ENCODE results near the gene LY6G6F. TPM values are rescaled to one million over a fixed set of nuclear protein-coding genes. Genes with fewer than 3 reads are reported as not detected.

The LY6G6F gene
- total and polyA plus RNA-seq, 10 of the 15 experiments (the other 5 are each of a cell fraction or from before 2014, with no cell fraction given), result not detected

DNA sequence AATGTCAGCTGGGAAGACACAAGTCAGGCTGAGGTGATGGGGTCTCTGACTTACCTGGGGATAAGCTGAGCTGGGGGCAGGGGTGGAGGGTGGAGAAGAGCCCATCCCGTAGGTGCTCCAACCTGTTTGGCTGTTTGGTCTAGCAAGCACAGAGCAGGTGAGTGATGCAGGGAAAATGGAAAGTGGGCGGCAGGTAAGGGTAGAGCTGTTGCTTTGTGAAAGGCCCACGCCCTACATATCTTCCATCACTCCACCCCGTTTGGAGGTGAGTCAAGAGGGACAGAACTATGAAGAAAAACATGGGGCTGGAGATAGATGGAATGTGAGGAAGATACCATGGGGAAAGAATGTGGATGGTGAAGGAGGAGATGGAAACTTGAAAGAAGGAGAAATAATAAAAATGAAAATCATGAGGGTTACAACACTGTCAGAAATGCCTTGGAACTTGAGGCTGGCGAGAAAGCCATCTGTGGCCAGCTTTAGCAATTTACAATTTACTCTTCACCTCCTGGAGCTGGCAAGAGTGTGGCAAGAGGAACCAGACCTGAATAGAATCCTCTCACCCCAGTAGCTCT is 13.6 kb downstream of the LY6G6F start:
- no peaks in the 10 kb centered on the region for H3K4me1 ChIP-seq (ENCODE audit: control insufficient read depth, insufficient read depth, low read length)
- H3K27me3 ChIP-seq (replicated peaks in 1 of 2; ENCODE audit: control insufficient read depth in 2 of 2, insufficient read depth in 2 of 2, low read length in 1 of 2), result no peaks in the 10 kb centered on the region; a peak in 1 of 4 replicates
- H3K9me3 ChIP-seq (replicated peaks; ENCODE audit: control insufficient read depth, insufficient read depth, low read length), result no peaks in the 10 kb centered on the region
- CTCF ChIA-PET, result interaction anchor here (0.6 to 1.7 kb wide), 3 partner anchors 39 to 131 kb away, joined by 4 to 6 read pairs (median 6); no protein-coding TSS in a partner anchor
- FAIRE-seq (no peak), ATAC-seq (no peak), DNase-seq (ENCODE audit: low read depth, low spot score) (no peak)
- POLR2A ChIA-PET, result no interaction called here
- no peaks in the 10 kb centered on the region for H3K36me3 ChIP-seq (ENCODE audit: control insufficient read depth in 2 of 2, insufficient read depth in 2 of 2, low read length in 1 of 2)
- H2AFZ ChIP-seq (ENCODE audit: control insufficient read depth, low read depth, low read length), result no peak overlapping the region
- H3K4me2 ChIP-seq (ENCODE audit: control insufficient read depth, insufficient read depth), result no peak overlapping the region
- H3K4me3 ChIP-seq, result no peak overlapping the region
- no peak overlapping the region for H3K9ac ChIP-seq (ENCODE audit: control insufficient read depth, insufficient read depth, low read length)
- in situ Hi-C loops (cut with MboI) (no loop called here), intact Hi-C loops (cut with micrococcal nuclease; ENCODE audit: unreplicated experiment) (no loop called here)
- no TSS peak for BruUV-seq (replicated peaks)
- H3K27ac ChIP-seq (ENCODE audit: control insufficient read depth, insufficient read depth), result no peak overlapping the region
- SMC1A ChIA-PET (ENCODE audit: uncharacterized antibody, unreplicated experiment), result no interaction called here
- 45% methylated on average over 5 of the region's 5 CpGs for WGBS (ENCODE audit: insufficient coverage, insufficient replicate concordance, low lambda C conversion rate, missing lambda C conversion rate)
- TF ChIP-seq SRF (IDR thresholded peaks at IDR 0.05; ENCODE audit: low read depth in 2 of 2, low read length in 2 of 2) (no peak), CHD1 (IDR thresholded peaks at IDR 0.05; ENCODE audit: low read depth, low read length) (no peak), STAT1 (conservative IDR thresholded peaks at IDR 0.05) (no peak), BMI1 (IDR thresholded peaks at IDR 0.05; ENCODE audit: borderline replicate concordance) (no peak), POLR2AphosphoS2 (IDR thresholded peaks at IDR 0.05; ENCODE audit: low read depth, low read length) (no peak), NFIC (IDR thresholded peaks at IDR 0.05; ENCODE audit: low read depth, low read length) (no peak), ATF7 (IDR thresholded peaks at IDR 0.05; ENCODE audit: low read depth) (no peak), ZZZ3 (IDR thresholded peaks at IDR 0.05; ENCODE audit: control insufficient read depth, insufficient read length, low read depth) (no peak), FOXK2 (IDR thresholded peaks at IDR 0.05) (no peak), BHLHE40 (IDR thresholded peaks at IDR 0.05; ENCODE audit: borderline replicate concordance in 1 of 2, low read depth in 2 of 2, low read length in 1 of 2) (no peak), MYB (IDR thresholded peaks at IDR 0.05; ENCODE audit: borderline replicate concordance, low read depth, low read length) (no peak), NR2F1 (conservative IDR thresholded peaks at IDR 0.05) (no peak)
- TF ChIP-seq, protein P1, sequence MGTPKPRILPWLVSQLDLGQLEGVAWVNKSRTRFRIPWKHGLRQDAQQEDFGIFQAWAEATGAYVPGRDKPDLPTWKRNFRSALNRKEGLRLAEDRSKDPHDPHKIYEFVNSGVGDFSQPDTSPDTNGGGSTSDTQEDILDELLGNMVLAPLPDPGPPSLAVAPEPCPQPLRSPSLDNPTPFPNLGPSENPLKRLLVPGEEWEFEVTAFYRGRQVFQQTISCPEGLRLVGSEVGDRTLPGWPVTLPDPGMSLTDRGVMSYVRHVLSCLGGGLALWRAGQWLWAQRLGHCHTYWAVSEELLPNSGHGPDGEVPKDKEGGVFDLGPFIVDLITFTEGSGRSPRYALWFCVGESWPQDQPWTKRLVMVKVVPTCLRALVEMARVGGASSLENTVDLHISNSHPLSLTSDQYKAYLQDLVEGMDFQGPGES (IDR thresholded peaks at IDR 0.05), result no peak
- TF ChIP-seq, protein P2, sequence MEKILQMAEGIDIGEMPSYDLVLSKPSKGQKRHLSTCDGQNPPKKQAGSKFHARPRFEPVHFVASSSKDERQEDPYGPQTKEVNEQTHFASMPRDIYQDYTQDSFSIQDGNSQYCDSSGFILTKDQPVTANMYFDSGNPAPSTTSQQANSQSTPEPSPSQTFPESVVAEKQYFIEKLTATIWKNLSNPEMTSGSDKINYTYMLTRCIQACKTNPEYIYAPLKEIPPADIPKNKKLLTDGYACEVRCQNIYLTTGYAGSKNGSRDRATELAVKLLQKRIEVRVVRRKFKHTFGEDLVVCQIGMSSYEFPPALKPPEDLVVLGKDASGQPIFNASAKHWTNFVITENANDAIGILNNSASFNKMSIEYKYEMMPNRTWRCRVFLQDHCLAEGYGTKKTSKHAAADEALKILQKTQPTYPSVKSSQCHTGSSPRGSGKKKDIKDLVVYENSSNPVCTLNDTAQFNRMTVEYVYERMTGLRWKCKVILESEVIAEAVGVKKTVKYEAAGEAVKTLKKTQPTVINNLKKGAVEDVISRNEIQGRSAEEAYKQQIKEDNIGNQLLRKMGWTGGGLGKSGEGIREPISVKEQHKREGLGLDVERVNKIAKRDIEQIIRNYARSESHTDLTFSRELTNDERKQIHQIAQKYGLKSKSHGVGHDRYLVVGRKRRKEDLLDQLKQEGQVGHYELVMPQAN (conservative IDR thresholded peaks at IDR 0.05), result no peak
- TF ChIP-seq, protein P3, sequence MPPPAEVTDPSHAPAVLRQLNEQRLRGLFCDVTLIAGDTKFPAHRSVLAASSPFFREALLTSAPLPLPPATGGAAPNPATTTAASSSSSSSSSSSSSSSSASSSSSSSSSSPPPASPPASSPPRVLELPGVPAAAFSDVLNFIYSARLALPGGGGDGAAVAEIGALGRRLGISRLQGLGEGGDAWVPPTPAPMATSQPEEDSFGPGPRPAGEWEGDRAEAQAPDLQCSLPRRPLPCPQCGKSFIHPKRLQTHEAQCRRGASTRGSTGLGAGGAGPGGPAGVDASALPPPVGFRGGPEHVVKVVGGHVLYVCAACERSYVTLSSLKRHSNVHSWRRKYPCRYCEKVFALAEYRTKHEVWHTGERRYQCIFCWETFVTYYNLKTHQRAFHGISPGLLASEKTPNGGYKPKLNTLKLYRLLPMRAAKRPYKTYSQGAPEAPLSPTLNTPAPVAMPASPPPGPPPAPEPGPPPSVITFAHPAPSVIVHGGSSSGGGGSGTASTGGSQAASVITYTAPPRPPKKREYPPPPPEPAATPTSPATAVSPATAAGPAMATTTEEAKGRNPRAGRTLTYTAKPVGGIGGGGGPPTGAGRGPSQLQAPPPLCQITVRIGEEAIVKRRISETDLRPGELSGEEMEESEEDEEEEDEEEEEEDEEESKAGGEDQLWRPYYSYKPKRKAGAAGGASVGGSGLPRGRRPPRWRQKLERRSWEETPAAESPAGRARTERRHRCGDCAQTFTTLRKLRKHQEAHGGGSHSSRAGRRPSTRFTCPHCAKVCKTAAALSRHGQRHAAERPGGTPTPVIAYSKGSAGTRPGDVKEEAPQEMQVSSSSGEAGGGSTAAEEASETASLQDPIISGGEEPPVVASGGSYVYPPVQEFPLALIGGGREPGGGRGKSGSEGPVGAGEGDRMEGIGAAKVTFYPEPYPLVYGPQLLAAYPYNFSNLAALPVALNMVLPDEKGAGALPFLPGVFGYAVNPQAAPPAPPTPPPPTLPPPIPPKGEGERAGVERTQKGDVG (CRISPR knock-in tag; IDR thresholded peaks at IDR 0.05), result no peak
- H4K20me1 ChIP-seq (ENCODE audit: control insufficient read depth, insufficient read depth), result no peaks in the 10 kb centered on the region
- no peaks in the 10 kb centered on the region for H3K79me2 ChIP-seq (ENCODE audit: control insufficient read depth, insufficient read depth, low read length)
- RAD21 ChIA-PET (ENCODE audit: unreplicated experiment), result interaction anchor here (0.9 to 1.2 kb wide), 2 partner anchors 37 to 49 kb away, joined by 3 read pairs; no protein-coding TSS in a partner anchor

Data from GM12878 (cell line).